Erythroblast (primary cell): ENCODE measurements around the gene FAM3C.

Experiments used
- GATA1 ChIP-seq: IDR thresholded peaks from 2 replicates; pipeline ENCODE4 v1.6.1; 2011; ENCODE audit warnings: low read depth, mild to moderate bottlenecking, control low read depth, low read length, moderate library complexity
- POLR2A ChIP-seq: IDR thresholded peaks from 2 replicates; pipeline ENCODE4 v1.6.1; 2011; ENCODE audit warnings: mild to moderate bottlenecking, low read length

DNA sequence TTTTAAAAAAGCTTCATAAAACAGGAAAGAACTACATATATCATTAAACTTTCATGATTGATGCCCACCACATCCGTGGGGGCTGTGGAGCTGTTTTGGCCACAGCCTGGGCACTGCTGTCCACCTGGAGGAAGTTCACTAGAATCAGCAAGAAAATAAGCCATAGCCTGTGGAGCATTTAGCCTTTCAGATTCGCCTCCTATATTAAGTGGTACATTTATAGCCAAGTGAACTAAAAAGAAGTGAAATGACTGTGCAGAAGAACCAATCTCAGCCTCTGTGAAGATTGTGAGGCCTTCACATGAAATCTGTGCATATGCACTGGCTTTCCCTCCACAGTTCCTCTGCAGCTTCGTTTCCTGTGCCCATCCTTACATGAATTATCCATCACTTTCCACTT, 43.8 kb downstream of the FAM3C start:
- TF ChIP-seq POLR2A: no peak
- TF ChIP-seq GATA1: no peak
